ENCODE measurements around the gene RAB11FIP4. TPM values are rescaled to one million over a fixed set of nuclear protein-coding genes. Genes with fewer than 3 reads are reported as not detected.

RAB11FIP4 gene
- total RNA-seq, 4 donors from 2014 or later = 0.09 to 0.22 (median 0.16) TPM; not detected in 1

DNA sequence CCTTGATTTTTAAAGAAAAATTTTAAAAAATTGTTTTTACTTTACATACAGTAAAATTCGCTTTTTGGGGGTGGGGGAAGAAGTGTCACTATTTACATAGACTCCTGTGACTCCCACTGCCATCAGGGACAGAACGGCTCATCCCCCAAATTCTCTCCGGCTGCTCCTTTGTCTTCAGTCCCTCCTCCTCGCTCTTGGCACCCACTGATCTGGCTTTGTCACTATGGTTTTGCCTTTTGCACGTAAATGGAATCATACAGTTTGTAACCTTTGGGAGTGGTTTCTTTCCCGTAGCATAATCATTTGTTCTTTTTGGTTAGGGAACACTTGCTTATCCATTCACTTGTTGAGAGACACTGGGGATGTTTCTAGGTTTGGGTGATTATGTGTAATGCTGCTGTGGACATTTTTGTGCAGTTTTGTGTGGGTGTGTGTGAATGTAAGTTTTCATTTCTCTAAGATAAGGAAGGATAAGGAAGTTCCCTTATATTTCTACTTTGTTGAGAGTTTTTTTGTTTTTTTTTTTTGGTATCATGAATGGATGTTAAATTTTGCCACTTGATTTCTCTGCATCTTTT is 27.4 kb downstream of the RAB11FIP4 start:
- Histone ChIP-seq H3K4me3 (no peak overlapping the region), H3K36me3 (no peaks in the 10 kb centered on the region), H3K27me3 (no peaks in the 10 kb centered on the region), H3K4me1 (peaks cover 4 to 5% of the 10 kb centered on the region in 2 donors), H3K27ac (no peak overlapping the region), H3K9me3 (no peaks in the 10 kb centered on the region)
- in situ Hi-C loops (cut with MboI; ENCODE audit: low sequenced_read_pairs in 4 of 4) (no loop called here), intact Hi-C loops (cut with DNase I; ENCODE audit: low total_unique reads) (no loop called here)
- no peak for ATAC-seq
- TF ChIP-seq, protein P1, sequence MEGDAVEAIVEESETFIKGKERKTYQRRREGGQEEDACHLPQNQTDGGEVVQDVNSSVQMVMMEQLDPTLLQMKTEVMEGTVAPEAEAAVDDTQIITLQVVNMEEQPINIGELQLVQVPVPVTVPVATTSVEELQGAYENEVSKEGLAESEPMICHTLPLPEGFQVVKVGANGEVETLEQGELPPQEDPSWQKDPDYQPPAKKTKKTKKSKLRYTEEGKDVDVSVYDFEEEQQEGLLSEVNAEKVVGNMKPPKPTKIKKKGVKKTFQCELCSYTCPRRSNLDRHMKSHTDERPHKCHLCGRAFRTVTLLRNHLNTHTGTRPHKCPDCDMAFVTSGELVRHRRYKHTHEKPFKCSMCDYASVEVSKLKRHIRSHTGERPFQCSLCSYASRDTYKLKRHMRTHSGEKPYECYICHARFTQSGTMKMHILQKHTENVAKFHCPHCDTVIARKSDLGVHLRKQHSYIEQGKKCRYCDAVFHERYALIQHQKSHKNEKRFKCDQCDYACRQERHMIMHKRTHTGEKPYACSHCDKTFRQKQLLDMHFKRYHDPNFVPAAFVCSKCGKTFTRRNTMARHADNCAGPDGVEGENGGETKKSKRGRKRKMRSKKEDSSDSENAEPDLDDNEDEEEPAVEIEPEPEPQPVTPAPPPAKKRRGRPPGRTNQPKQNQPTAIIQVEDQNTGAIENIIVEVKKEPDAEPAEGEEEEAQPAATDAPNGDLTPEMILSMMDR (IDR thresholded peaks at IDR 0.05 in 4 of 5, conservative IDR thresholded peaks at IDR 0.05 in 1 of 5) = no peak
- TF ChIP-seq POLR2A (IDR thresholded peaks at IDR 0.05) = no peak
- no peak for DNase-seq

DNA sequence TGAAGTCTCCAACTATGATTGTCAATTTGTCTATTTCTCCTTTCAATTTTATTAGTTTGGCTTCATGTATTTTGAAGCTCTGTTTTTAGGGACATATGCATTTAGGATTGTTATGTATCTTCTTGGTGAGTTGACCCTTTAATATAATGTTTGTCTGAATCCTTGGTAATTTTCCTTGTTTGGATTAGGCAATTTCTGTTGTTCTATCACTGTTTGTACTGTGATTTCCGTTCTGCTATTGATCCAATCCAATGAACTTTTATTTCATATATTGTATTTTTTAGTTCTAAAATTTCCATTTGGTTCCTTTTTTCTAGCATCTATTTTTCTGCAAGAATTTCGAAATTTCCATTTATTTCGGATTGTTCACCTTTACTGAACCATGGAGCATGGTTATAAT is 31.0 kb downstream of the RAB11FIP4 start:
- no peaks in the 10 kb centered on the region for H3K9me3 ChIP-seq
- intact Hi-C loops (cut with DNase I; ENCODE audit: low total_unique reads) (no loop called here), in situ Hi-C loops (cut with MboI; ENCODE audit: low sequenced_read_pairs in 4 of 4) (no loop called here)
- no peak for DNase-seq
- ATAC-seq = no peak
- TF ChIP-seq, protein P1 (IDR thresholded peaks at IDR 0.05 in 4 of 5, conservative IDR thresholded peaks at IDR 0.05 in 1 of 5) = no peak
- TF ChIP-seq POLR2A (IDR thresholded peaks at IDR 0.05) = no peak
- H3K27ac ChIP-seq = no peak overlapping the region
- H3K27me3 ChIP-seq = no peaks in the 10 kb centered on the region
- no peak overlapping the region for H3K4me3 ChIP-seq
- H3K4me1 ChIP-seq = no peaks in the 10 kb centered on the region
- no peaks in the 10 kb centered on the region for H3K36me3 ChIP-seq

DNA sequence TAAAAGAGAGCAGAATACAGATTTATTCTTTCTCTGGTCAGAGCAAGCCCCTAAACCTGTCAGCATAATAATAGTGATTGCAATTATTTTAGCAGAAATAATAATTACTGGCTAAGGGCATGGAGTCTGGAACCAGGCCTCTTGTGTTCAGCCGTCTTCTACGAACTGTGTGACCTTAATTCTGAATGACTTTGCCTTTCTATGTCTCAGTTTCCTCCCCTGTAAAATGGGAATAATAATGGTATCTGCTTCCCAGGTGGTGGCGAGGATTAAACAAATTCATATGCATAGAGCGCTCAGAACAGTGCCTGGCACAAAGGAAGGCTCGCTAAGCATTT is 33.4 kb downstream of the RAB11FIP4 start:
- Histone ChIP-seq H3K9me3 (no peaks in the 10 kb centered on the region), H3K27me3 (peaks cover 0 to 2% (median 0%) of the 10 kb centered on the region in 3 donors), H3K27ac (no peak overlapping the region), H3K4me1 (no peaks in the 10 kb centered on the region), H3K4me3 (no peak overlapping the region), H3K36me3 (no peaks in the 10 kb centered on the region)
- TF ChIP-seq, protein P1 (IDR thresholded peaks at IDR 0.05 in 4 of 5, conservative IDR thresholded peaks at IDR 0.05 in 1 of 5) = no peak
- TF ChIP-seq POLR2A (IDR thresholded peaks at IDR 0.05) = no peak
- DNase-seq (no peak), ATAC-seq (no peak)
- in situ Hi-C loops (cut with MboI; ENCODE audit: low sequenced_read_pairs in 4 of 4) = loop anchor here (25.0 kb wide), 2 partner anchors 412 to 437 kb away; partner anchors contain the start of gene COPRS (in 1 of the 4)
- intact Hi-C loops (cut with DNase I; ENCODE audit: low total_unique reads) = no loop called here

DNA sequence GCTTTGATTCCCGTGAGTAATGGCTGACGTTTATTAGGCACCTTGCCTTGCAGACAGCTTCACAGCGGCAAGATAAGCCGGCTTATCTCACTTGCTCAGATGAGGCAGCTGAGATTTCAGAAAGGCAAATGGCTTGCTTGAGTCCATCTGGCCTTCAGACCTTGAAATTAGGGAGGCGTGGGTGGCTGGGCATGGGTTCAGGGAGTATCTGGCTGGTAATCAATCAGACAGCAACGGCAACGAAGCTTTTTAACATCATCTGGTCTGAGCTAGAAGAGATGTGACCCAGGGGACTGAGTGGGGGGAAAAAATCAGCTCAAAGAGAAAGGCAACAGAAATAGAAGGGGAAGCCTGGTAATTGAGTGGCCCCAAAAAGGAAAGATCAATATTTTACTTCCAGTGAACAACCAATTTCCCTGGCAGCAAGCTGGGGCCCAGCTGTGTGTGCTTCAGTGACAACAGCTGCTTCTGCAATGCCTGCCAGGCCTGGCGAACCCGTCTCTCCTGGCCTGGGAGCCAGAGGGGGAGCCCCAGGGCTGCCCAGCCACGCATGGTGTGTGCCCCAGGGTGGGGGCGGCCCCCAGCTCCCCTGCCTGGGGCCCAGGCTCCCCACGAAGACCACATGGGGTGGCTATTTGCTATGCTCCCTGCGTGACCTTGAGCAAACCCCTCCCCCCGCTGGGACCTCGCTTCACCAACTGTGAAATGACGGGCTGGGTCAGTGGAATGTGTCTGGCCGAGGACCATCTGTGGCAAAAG is 34.0 kb downstream of the RAB11FIP4 start:
- DNase-seq (no peak), ATAC-seq (no peak)
- intact Hi-C loops (cut with DNase I; ENCODE audit: low total_unique reads) = no loop called here
- Histone ChIP-seq H3K27ac (no peak overlapping the region), H3K9me3 (no peaks in the 10 kb centered on the region), H3K27me3 (peaks cover 0 to 4% (median 0%) of the 10 kb centered on the region in 3 donors), H3K4me3 (no peak overlapping the region), H3K4me1 (no peaks in the 10 kb centered on the region), H3K36me3 (no peaks in the 10 kb centered on the region)
- in situ Hi-C loops (cut with MboI; ENCODE audit: low sequenced_read_pairs in 4 of 4) = loop anchor here (25.0 kb wide), 2 partner anchors 412 to 437 kb away; partner anchors contain the start of gene COPRS (in 1 of the 4)
- TF ChIP-seq, protein P1 (IDR thresholded peaks at IDR 0.05 in 4 of 5, conservative IDR thresholded peaks at IDR 0.05 in 1 of 5) = no peak
- TF ChIP-seq POLR2A (IDR thresholded peaks at IDR 0.05) = no peak

Measured in gastrocnemius medialis (tissue), 4 donors.